Left colon (tissue), 2 donors: Measurements from ENCODE around the gene CARD10. TPM values are rescaled to one million over a fixed set of nuclear protein-coding genes. Genes with fewer than 3 reads are reported as not detected.
A peak's percentile ranks its signal among the peaks of the same experiment; 100 is the strongest.
"Not testable (repeated sequence)": the region's sequence is repeated elsewhere in the genome, so short reads cannot be mapped to it uniquely, and the experiment has no call there.

ENCODE experiments used
- ATAC-seq: fragments of 200-7000 bp; cut with Tn5 transposase; one replicate; pipeline ENCODE4 v1.9.1; 2020; ENCODE audit warnings: mild to moderate bottlenecking, moderate library complexity
- DNase-seq, 2 donors: peaks; one replicate each; pipeline ENCODE4 v3.0.0-alpha.2; 2020
- intact Hi-C, 2 donors: fragments of 100-400 bp; cut with DNase I in 1 of 2; cut with micrococcal nuclease in 1 of 2; formaldehyde crosslinking; loops; one replicate each; pipeline versions ENCODE4 v1.11.2 to v1.14.0; 2022; cut with DNase I, micrococcal nuclease
- total RNA-seq, 2 donors: library from RNA; stranded (reverse); fragmentation: NEBNext Ultra II Directional; extraction: Animal tissue kit (Norgen Biotek cat#: 25700); gene quantifications; one replicate each; pipeline ENCODE4 v1.2.1, GENCODE V29; 2021
- donor health status: DM: no; HTN: no; CAD: no.
- donor health status: DM: yes; HTN: yes; CAD: no.

CARD10 gene
- total RNA-seq, 2 donors from 2014 or later: 64.1 to 66.4 TPM

DNA sequence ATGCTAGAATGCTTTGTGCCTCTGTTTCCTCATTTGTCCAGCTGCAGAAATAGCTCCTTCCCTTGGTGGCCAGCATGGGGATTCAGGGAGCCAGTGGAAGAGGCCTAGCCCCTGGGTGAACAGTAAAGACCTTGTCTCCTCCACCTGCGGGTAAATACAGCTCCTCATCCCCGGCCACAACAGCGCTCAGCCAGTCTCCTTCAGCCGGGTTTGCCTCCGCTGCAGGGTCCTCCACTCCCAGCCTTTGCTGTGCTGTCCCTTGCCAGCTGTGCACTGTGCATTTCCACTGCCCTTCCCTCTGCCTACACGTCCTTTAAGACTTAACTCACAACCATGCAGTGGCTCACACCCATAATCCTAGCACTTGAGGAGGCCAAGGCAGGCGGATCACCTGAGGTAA is 39.6 kb upstream of the CARD10 start:
- DNase-seq (no peak), ATAC-seq (no peak)
- intact Hi-C loops: no loop called here

GRCh38 chr22:37557321-37558001 is 38.2 kb upstream of the CARD10 start:
- ATAC-seq: no peak
- no peak for DNase-seq
- intact Hi-C loops: no loop called here

DNA sequence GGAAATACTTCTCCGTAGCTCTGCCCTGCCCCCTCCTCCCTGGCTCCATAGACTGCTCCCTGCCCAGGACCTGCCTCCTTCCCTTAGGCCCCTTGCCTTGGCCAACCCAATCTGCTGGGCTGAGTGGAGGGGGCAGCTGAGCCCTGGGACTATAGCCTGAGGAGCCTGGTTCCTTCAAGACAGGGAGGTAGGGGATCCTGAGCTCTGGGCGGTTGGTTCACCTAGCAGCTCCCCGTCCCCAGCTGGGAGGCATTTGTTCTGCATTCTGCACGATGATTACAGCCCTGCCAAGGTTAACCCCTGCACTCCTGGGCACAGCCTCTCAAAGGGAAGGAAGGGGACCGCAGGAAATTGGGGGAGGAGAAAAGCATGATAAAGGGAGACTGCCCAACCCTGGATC is 37.5 kb upstream of the CARD10 start:
- DNase-seq (no peak), ATAC-seq (no peak)
- intact Hi-C loops: no loop called here

DNA sequence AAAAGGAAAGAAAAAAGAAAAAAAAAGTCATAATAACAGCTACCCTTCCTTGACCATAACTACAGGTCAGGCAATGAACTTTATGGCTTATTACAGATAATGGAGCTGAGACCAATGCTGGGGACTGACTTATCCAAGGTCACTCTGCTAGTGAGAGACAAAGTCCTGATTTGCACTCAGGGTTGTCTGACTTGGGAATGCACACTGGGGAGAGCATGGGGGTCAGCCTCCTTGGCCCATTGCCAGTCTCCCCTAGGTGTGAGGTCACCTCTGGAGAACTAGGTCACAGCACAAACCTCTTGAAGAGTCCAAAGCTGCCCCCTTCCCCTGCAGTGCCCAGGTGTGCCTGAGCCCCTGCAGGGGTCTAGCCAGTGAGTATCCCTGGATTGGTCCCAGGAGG is 35.8 kb upstream of the CARD10 start:
- ATAC-seq: no peak
- no peak for DNase-seq
- intact Hi-C loops: no loop called here

DNA sequence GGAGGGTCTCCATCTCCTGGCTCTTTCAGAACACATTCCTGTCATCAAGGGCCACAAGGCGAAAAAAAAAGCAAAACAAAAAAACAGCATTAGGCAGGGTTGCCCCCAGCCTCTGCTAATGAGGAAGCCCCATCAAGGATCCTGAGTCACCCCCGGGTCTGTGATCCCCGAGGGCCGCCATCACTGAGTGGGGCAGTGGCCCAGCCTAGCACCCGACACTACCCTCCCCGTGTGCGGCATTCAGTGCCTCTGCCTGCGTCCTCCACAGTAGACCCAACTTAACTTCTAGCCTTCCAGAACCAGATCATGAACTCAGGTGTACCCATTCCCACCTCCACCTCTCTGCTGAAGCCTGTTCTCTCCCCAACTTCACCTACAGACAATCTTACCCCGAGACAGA is 34.5 kb upstream of the CARD10 start:
- intact Hi-C loops: no loop called here
- DNase-seq (no peak), ATAC-seq (no peak)

DNA sequence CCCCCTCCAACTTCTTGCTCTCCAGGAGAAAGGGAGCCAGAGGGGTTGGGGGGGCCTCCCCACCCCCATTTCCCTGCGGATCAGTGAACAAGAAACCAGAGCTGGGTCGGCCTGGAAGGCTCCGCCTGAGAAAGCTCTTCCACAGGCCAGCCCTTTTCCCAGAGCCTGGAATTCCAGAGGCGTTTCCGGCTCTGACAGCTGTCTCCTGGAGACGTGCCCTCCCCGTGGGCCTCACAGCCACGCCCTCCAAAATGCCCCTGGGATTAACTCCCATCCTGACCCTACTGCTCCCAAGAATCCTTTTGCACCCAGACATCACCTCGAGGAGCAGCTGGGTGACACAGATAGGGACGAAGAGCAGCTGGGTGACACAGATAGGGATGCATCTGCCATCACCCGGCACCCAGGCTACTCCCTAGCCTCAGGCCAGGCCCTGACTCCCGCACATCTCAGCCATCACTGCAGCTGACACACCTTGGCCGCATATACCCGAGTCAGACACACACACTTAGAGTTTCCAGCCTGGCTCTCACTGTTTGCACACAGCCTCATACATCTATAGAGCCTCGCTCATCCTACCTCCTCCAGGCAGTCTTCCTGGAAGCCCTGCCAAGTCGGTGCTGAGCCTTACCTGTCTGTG is 33.4 kb upstream of the CARD10 start:
- intact Hi-C loops: no loop called here
- ATAC-seq (peak; percentile 65), DNase-seq (peak; percentile 48 to 60)

DNA sequence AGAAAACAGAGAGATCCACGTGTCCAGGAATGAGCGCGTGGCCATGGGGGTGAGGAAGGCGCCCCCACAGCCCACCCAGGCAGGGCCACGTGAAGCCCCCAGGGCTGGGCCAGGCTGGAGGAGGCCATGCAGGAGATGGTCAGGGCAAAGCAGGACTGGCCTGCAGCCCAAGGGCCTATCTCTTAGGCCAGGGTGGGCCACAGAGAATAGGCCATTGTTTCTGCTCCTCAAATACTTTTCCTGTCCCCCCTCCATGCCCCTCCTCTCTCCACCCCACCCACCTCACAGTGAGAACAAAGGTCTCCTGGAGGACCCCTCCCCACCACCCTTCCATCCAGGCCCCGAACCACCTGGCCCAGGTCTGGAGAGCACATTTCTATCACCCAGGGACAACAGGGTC is 32.8 kb upstream of the CARD10 start:
- DNase-seq (no peak), ATAC-seq (no peak)
- intact Hi-C loops: no loop called here

GRCh38 chr22:37550921-37551320 is 31.7 kb upstream of the CARD10 start:
- ATAC-seq, DNase-seq: not testable (repeated sequence)

DNA sequence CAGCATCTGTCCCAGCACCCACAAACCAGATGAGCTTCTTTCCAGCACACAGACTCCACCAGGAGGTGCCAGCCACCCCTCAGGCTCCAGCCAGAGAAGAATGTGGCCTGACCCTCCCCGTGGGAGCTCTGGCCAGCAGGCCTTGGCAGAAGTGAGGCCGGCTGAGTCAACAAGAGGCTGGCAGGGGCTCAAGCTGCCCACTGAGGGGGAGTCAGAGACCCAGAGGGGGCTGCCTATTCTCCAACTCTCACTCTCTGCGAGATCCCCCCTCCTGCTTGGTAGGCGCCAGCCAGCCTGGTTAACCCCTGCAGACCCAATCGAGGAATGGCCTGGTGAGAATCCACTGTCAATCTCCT is 30.5 kb upstream of the CARD10 start:
- intact Hi-C loops: no loop called here
- no peak for DNase-seq
- ATAC-seq: no peak

More at GRCh38 chr22:37550921-37551320, 31.7 kb upstream of the CARD10 start:
- intact Hi-C loops: not testable (repeated sequence)

DNA sequence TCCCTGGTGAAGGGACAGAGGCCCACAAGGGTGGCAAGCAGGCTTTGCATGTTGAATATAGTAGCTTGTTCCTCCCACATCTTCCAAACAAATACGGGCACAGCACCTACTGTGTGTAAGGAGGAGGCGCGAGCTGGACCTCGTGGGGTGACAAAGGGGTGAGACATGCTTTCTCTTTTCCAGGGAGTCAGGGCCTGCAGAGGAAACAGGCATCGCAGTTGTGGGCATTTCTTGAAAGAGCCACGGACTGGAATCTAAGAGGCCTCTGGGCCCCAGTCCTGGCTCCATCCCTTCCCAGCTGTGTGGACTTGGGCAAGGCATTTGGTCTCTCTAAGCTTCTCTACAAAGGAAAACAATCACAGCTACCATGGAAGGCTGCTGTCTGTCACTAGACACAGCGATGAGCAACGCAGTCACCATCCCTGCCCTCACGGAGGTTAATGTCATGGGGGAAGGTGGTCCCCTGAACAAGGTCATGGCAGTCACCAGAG is 28.1 kb upstream of the CARD10 start:
- DNase-seq: no peak
- no peak for ATAC-seq
- intact Hi-C loops: no loop called here

GRCh38 chr22:37546437-37547250 is 27.4 kb upstream of the CARD10 start:
- DNase-seq (peak in 1 of 2 donors; percentile 41), ATAC-seq (peak; percentile 4)
- intact Hi-C loops: no loop called here

GRCh38 chr22:37545703-37546436 is 26.7 kb upstream of the CARD10 start:
- peak; percentile 91 to 94 for DNase-seq
- ATAC-seq: peak; percentile 87
- intact Hi-C loops: no loop called here

- DNase-seq: peak; percentile 76 to 87
- intact Hi-C loops: no loop called here
- peak; percentile 75 for ATAC-seq
Measured at GRCh38 chr22:37544955-37545702, 25.9 kb upstream of the CARD10 start.

DNA sequence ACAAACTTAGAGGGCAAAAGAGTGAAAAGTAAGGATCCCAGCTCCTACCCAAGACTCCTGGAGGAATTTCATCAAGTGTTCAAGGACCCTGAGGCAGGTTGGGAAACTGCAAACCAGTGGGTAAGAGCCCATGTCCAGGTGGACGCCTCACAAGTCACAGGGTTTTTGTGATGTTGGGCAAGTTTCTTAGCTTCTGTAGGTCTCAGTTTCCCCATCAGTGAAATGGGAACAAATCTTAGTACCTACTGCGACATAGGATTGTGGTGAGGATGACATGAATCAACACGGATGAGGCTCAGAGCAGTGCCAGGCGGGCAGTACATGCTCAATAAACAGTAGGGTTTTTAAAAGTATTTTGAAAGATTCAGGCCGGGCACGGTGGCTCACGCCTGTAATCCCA is 23.7 kb upstream of the CARD10 start:
- ATAC-seq: no peak
- no peak for DNase-seq
- intact Hi-C loops: no loop called here

DNA sequence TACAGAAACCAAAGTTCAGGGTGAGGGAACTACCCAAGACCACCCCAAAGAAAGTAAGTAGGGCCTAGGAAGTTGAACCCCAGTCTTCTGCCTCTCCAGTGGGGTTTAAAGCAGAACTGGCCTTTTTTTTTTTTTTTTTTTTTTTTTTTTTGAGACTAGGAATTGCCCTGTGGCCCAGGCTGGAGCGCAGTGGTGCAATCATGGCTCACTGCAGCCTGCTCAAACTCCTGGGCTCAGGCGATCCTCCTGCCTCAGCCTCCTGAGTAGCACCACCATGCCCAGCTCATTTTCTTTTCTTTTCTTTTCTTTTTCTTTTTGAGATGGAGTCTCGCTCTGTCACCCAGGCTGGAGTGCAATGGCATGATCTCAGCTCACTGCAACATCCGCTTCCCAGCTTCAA is 23.2 kb upstream of the CARD10 start:
- DNase-seq, ATAC-seq, intact Hi-C loops: not testable (repeated sequence)

DNA sequence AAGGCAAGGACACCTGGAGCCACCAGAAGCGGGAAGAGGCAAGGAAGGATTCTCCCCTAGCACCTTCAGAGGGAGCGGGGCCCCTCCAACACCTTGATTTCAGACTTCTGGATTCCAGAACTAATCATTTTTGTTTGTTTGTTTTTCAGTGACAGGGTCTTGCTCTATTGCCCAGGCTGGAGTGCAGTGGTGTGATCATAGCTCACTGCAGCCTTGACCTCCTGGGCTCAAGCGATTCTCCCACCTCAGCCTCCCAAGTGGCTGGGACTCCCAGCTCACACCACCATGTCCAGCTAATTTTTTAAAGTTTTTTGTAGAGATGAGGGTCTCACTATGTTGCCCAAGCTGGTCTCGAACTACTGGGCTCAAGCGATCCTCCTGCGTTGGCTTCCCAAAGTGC is 20.6 kb upstream of the CARD10 start:
- not testable (repeated sequence) for ATAC-seq
- intact Hi-C loops: loop anchor here in 1 of 2 donors (5.0 to 10.0 kb wide), 2 partner anchors 33 to 55 kb away; no protein-coding TSS in a partner anchor

DNA sequence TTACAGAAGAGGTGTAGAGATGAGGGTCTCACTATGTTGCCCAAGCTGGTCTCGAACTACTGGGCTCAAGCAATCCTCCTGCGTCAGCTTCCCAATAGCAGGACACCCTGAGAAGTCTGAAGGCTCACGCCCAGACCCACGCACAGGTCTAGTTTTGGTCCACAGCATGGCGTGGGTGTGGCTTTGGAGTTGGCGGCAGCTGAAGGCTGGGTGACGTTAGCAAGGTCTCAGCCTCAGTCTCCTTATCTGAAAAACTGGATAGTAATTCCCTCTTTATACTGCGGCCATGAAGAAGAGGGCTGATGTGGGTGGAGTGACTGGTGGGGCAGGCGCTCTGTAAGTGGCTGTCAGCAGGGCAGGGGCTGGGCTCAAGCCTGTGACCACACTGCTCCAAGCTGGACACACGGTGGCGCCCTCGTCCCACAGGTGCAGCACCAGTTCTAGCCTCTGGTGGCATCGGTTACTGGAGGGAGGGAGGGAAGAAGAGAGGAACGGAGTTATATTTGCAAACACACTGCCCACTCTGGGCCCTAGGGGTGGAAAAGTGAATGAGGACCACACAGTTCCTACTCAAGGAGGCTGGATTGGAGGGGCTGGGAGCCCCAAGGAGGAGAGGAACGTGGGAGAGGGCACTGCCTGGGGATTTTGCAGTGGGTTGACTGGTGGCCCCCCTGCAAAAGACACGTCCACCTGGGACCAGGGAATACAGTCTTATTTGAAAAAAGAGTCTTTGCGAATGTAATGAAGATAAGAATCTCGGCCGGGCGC is 19.6 kb upstream of the CARD10 start:
- intact Hi-C loops: loop anchor here in 1 of 2 donors (5.0 to 10.0 kb wide), 2 partner anchors 34 to 56 kb away; no protein-coding TSS in a partner anchor
- peak; percentile 93 for DNase-seq
- peak; percentile 95 for ATAC-seq

More for the DNA sequence above, 20.6 kb upstream of the CARD10 start:
- not testable (repeated sequence) for DNase-seq
